ENCODE results near the gene GPATCH1. TPM values are rescaled to one million over a fixed set of nuclear protein-coding genes. Genes with fewer than 3 reads are reported as not detected.
"Not testable (repeated sequence)": the region's sequence is repeated elsewhere in the genome, so short reads cannot be mapped to it uniquely, and the experiment has no call there.

The GPATCH1 gene
- total RNA-seq, 1 experiment from 2014 or later, result 6.5 TPM

- no peak for DNase-seq
- no peak within 1 kb of the TSS for H3K4me3 ChIP-seq
- H3K9me3 ChIP-seq, result no peaks in the 10 kb centered on the region
- H3K36me3 ChIP-seq, result peaks cover 13% of the 10 kb centered on the region
- no peaks in the 10 kb centered on the region for H3K27me3 ChIP-seq
These were observed 51.0 kb downstream of the GPATCH1 start, which contains the start of gene WDR88 for GRCh38 chr19:33132021-33132420. TSS of gene WDR88 (plus strand) at chr19:33132114. CDS start at chr19:33132170, 56 bp downstream.

GRCh38 chr19:33132425-33132824 is 51.4 kb downstream of the GPATCH1 start:
- Histone ChIP-seq H3K4me3 (no peak overlapping the region), H3K36me3 (peaks cover 10% of the 10 kb centered on the region), H3K27me3 (no peaks in the 10 kb centered on the region), H3K9me3 (no peaks in the 10 kb centered on the region)
- no peak for DNase-seq

GRCh38 chr19:33133438-33134031 is 52.6 kb downstream of the GPATCH1 start:
- DNase-seq, result no peak
- Histone ChIP-seq H3K36me3 (peaks cover 4% of the 10 kb centered on the region), H3K4me3 (no peak overlapping the region), H3K27me3 (no peaks in the 10 kb centered on the region), H3K9me3 (no peaks in the 10 kb centered on the region)

DNA sequence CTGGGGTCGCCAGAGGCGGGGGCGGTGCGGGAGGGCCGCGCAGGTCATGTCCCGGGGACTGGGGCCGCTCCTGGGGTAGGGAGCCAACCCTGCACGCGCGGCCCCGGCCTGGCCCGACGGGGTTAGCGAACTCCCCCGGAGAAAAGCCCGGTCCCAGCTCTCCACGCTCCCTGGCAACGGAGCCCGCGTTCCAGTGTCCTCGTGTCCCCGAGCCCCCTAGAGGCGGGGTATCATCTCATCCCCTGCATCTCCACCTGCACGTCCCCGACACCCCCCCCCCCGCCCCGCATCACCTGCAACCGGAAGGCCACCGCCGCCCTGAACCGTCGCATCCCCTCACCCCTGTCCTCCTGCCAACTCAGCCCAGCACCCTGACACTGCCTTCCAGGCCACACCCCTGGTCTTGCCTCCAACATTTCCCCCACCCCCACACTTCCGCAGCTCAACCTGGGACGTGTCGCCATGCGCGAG is 53.6 kb downstream of the GPATCH1 start:
- Histone ChIP-seq H3K27me3 (no peaks in the 10 kb centered on the region), H3K9me3 (no peaks in the 10 kb centered on the region), H3K36me3 (no peaks in the 10 kb centered on the region), H3K4me3 (no peak overlapping the region)
- no peak for DNase-seq

DNA sequence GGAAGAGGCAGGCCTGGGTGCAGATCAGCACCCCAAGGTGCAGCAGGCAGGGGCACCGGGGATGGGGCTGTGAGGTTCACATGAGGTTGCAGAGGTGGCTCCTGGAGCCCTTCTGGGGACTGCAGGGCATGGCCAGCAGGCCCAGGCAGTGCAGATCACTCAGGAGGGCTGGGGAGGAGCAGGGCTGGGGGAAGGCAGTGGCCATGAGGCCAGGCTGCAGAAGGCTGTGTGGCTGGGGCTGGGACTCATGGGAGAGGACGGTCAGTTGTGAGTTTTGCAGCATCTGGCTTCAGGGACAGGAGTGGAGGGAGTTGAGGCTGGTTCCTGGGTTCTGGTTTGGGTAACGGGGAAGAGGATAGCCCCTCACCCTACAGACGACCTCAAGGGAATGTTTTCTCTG is 58.2 kb downstream of the GPATCH1 start:
- H3K27me3 ChIP-seq, result no peaks in the 10 kb centered on the region

GRCh38 chr19:33143897-33144405 is 63.0 kb downstream of the GPATCH1 start:
- Histone ChIP-seq H3K4me3 (no peak overlapping the region), H3K9me3 (no peaks in the 10 kb centered on the region), H3K36me3 (no peaks in the 10 kb centered on the region), H3K27me3 (no peaks in the 10 kb centered on the region)
- peak; percentile 61 for DNase-seq

More for the DNA sequence above, 58.2 kb downstream of the GPATCH1 start:
- H3K9me3 ChIP-seq, result no peaks in the 10 kb centered on the region
- no peak overlapping the region for H3K4me3 ChIP-seq
- H3K36me3 ChIP-seq, result no peaks in the 10 kb centered on the region
- DNase-seq, result no peak

DNA sequence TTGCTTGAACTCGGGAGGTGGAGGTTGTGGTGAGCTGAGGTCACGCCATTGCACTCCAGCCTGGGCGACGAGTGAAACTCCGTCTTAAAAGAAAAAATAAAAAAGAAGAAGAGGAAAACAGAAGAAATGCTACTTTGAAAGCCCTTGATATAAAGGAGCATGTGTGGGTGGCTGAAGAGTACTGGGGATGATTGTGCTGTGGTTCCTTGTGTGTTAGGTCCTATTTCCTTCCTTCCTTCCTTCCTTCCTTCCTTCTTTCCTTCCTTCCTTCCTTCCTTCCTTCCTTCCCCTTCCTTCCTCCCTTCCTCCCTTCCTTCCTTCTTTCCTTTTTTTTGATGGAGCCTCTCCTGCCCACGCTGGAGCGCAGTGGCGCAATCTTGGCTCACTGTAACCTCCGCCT is 65.2 kb downstream of the GPATCH1 start:
- no peak overlapping the region for H3K4me3 ChIP-seq
- no peaks in the 10 kb centered on the region for H3K27me3 ChIP-seq
- H3K9me3 ChIP-seq, result no peaks in the 10 kb centered on the region
- H3K36me3 ChIP-seq, result no peaks in the 10 kb centered on the region
- DNase-seq, result no peak

GRCh38 chr19:33147538-33147937 is 66.6 kb downstream of the GPATCH1 start:
- no peaks in the 10 kb centered on the region for H3K36me3 ChIP-seq
- H3K9me3 ChIP-seq, result no peaks in the 10 kb centered on the region
- DNase-seq, result no peak
- H3K27me3 ChIP-seq, result no peaks in the 10 kb centered on the region
- H3K4me3 ChIP-seq, result no peak overlapping the region

GRCh38 chr19:33150852-33151518 is 70.0 kb downstream of the GPATCH1 start:
- no peaks in the 10 kb centered on the region for H3K27me3 ChIP-seq
- H3K9me3 ChIP-seq, result no peaks in the 10 kb centered on the region
- H3K36me3 ChIP-seq, result no peaks in the 10 kb centered on the region
- no peak overlapping the region for H3K4me3 ChIP-seq
- no peak for DNase-seq

DNA sequence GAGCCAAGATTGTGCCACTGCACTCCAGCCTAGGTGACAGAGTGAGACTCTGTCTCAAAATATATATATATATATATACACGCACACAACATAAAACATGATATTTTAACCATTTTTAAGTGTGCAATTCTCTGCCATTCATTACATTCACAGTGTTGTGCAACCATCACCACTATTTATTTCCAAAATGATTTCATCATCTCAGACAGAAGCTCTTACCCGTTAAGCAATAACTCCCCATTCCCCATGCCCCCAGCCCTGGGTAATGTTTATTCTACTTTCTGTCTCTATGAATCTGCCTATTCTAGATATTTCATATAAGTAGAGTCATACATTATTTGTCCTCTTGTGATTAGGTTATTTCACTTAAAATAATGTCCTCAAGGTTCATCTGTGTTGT is 71.2 kb downstream of the GPATCH1 start:
- Histone ChIP-seq H3K27me3 (no peaks in the 10 kb centered on the region), H3K4me3 (no peak overlapping the region)
- DNase-seq, result no peak

GRCh38 chr19:33152625-33153024 is 71.6 kb downstream of the GPATCH1 start:
- H3K9me3 ChIP-seq, H3K27me3 ChIP-seq, H3K36me3 ChIP-seq, H3K4me3 ChIP-seq, DNase-seq: not testable (repeated sequence)

More for the DNA sequence above, 71.2 kb downstream of the GPATCH1 start:
- H3K9me3 ChIP-seq, result no peaks in the 10 kb centered on the region
- H3K36me3 ChIP-seq, result no peaks in the 10 kb centered on the region

DNA sequence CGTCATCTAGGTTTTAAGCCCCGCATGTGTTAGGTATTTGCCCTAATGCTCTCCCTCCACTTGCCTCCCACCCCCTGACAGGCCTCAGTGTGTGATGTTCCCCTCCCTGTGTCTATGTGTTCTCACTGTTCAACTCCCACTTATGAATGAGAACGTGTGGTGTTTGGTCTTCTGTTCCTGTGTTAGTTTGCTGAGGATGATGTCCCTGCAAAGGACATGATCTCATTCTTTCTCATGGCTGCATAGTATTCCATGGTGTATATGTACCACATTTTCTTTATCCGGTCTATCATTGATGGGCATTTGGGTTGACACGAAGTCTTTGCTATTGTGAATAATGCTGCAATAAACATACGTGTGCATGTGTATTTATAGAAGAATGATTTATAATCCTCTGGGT is 73.3 kb downstream of the GPATCH1 start:
- H3K4me3 ChIP-seq, H3K36me3 ChIP-seq, H3K27me3 ChIP-seq, H3K9me3 ChIP-seq, DNase-seq: not testable (repeated sequence)

DNA sequence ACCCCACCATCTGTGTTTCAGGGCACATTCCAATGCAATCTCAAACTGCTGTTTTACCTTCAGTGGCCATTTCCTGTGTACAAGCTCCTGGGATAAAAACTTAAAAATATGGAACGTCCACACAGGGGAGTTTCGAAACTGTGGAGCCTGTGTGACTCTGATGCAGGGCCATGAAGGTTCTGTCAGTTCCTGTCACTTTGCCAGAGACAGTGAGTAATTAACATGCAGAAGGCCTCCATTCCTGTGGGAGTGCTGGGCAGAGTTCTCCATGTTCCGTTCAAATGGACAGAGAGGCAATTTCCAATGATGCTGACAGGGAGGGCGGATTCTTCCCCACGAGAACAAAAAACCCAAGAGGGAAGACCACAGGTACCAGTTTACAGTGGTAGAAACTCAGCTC is 75.4 kb downstream of the GPATCH1 start:
- Histone ChIP-seq H3K27me3 (no peaks in the 10 kb centered on the region), H3K4me3 (no peak overlapping the region), H3K36me3 (no peaks in the 10 kb centered on the region), H3K9me3 (no peaks in the 10 kb centered on the region)
- DNase-seq, result no peak

- no peak overlapping the region for H3K4me3 ChIP-seq
- no peaks in the 10 kb centered on the region for H3K36me3 ChIP-seq
- DNase-seq, result no peak
- no peaks in the 10 kb centered on the region for H3K27me3 ChIP-seq
- no peaks in the 10 kb centered on the region for H3K9me3 ChIP-seq
These were observed 76.9 kb downstream of the GPATCH1 start for GRCh38 chr19:33157906-33158305.

DNA sequence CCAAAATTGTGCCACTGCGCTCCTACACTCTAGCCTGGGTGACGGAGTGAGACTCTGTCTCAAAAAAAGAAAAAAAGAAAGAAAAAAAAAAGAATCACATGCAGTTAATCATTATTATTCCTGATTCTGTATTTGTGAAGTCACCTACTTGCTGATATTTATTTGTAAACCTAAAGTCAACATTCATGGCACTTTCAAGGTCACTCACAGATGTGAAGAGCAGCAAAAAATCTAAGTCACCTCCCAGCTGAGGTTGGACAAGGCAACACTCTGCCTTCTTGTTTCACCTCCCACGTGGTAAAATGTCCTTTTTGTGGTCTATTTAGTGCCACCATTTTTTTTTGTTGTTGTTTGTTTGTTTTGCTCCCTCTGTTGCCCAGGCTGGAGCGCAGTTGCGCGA is 77.4 kb downstream of the GPATCH1 start:
- no peaks in the 10 kb centered on the region for H3K36me3 ChIP-seq
- no peak for DNase-seq
- no peaks in the 10 kb centered on the region for H3K9me3 ChIP-seq
- no peak overlapping the region for H3K4me3 ChIP-seq
- H3K27me3 ChIP-seq, result no peaks in the 10 kb centered on the region

DNA sequence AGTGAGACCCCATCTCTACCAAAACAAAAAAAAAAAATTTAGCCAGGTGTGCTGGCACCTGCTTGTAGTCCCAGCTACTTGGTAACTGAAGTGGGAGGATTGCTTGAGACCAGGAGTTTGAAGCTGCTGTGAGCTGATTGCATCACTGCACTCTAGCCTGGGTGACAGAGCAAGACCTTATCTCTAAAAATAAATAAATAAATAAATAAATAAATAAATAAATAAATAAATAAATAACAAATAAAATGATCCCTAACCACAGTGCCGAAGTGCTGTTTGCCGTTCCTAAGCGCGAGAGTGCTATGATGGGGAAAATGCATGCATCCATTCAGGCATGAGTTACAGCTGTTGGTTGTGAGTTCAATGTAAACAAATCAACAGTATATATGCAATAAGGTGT is 78.2 kb downstream of the GPATCH1 start:
- H3K36me3 ChIP-seq, result no peaks in the 10 kb centered on the region
- no peak overlapping the region for H3K4me3 ChIP-seq
- no peaks in the 10 kb centered on the region for H3K9me3 ChIP-seq
- H3K27me3 ChIP-seq, result no peaks in the 10 kb centered on the region
- no peak for DNase-seq

DNA sequence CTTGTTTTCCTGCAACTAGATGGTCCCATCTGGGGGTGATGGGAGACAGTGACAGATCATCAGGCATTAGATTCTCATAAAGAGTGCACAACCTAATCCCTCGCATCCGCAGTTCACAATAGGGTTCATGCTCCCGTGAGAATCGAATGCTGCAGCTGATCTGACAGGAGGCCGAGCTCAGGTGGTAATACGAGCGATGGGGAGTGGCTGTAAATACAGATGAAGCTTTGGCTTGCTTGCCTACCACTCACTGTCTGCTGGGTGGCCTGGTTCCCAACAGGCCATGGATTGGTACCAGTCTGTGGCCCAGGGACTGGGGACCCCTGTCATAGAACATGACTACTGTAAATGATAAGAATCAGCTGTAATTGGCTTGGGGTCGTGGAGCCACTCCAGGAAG is 78.9 kb downstream of the GPATCH1 start:
- H3K9me3 ChIP-seq, result no peaks in the 10 kb centered on the region
- no peak overlapping the region for H3K4me3 ChIP-seq
- no peaks in the 10 kb centered on the region for H3K36me3 ChIP-seq
- DNase-seq, result no peak
- no peaks in the 10 kb centered on the region for H3K27me3 ChIP-seq

GRCh38 chr19:33161201-33161600 is 80.2 kb downstream of the GPATCH1 start:
- Histone ChIP-seq H3K4me3 (no peak overlapping the region), H3K27me3 (no peaks in the 10 kb centered on the region), H3K36me3 (no peaks in the 10 kb centered on the region), H3K9me3 (no peaks in the 10 kb centered on the region)
- DNase-seq, result no peak

Data from MG63 (cell line).